Stimulated activated CD4-positive, alpha-beta T cell treated with anti-CD3 and anti-CD28 coated beads, TNF-alpha, amount 100 ng/mL, for 4 hours (primary cell): ENCODE data around the gene ERICH4.
"Not testable (repeated sequence)": the region's sequence is repeated elsewhere in the genome, so short reads cannot be mapped to it uniquely, and the experiment has no call there.

Experiments used
- DNase-seq, 3 experiments: peaks; one replicate each; pipeline ENCODE4 v3.0.0-alpha.2; 2020; ENCODE audit warnings: low read depth in 3 of 3

The ERICH4 gene

DNA sequence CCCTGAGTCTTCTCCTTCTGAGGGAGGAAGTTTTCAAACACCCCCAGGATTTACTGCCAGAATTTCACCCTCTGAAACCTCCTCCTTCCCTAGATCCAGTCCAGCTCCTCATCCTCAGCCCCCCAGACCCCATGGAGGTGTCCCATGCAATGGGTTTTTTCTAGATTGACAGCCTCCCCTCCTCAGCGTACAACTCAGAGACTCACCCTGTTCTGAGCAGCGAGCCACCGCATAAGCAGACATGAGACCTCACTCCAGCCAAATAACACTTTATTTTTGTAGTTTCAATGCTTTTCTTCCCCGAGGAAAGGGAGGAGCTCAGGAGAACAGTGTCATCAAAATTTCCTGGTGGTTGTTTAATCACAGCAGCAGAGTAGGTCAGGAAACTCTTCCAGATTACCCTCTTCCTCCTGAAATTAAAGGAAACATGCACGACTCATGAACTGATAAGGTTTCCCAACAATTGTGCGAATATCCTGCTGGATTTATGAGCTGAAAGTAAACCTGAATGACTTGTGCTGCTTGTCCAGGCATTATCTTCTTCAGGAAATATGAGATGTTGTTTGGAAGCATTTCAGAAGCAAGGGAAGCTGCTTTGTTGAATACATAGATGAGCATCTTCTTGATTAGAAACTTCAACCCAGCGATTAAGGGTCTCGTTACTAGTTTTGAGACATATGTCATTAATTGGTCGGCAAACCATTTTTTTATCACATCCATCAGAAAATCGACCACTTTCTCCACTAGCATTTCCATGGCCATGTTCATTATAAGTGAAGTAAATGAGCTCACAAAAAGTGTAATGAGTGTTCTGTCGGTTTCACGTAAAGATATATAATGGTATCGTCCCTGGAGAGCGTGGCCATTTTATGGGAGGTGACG, 36.2 kb downstream of the ERICH4 start:
- no peak for DNase-seq

GRCh38 chr19:41479757-41480191, 36.8 kb downstream of the ERICH4 start:
- DNase-seq: no peak

- DNase-seq: no peak
These were observed 37.4 kb downstream of the ERICH4 start for GRCh38 chr19:41480336-41480735.

GRCh38 chr19:41484822-41485221, 41.9 kb downstream of the ERICH4 start:
- no peak for DNase-seq

DNA sequence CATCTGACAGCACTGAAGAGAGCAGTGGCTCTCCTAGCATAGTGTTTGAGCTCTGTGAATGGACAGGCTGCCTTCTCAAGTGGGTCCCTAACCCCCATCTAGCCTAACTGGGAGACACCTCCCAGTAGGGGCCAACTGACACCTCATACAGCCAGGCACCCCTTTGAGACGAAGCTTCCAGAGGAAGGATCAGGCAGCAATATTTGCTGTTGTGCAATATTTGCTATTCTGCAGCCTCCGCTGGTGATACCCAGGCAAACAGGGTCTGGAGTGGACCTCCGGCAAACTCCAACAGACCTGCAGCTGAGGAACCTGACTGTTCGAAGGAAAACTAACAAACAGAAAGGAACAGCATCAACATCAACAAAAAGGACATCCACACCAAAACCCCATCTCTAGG, 44.0 kb downstream of the ERICH4 start:
- not testable (repeated sequence) for DNase-seq

GRCh38 chr19:41492843-41493242, 49.9 kb downstream of the ERICH4 start:
- no peak for DNase-seq
